Adrenal gland (tissue), 12 donors: ENCODE measurements around the gene THAP4. TPM values are rescaled to one million over a fixed set of nuclear protein-coding genes. Genes with fewer than 3 reads are reported as not detected.

Source experiments
- DNase-seq, 7 donors: peaks; one replicate each; pipeline ENCODE4 v3.0.0-alpha.2; 2019 to 2020
- H3K27ac ChIP-seq, 5 donors: fragments of 200-600 bp; sonication (generic) in 4 of 5; 1 replicate in 3 of 5; 2 replicates in 2 of 5; pipeline versions ENCODE4 v1.5.1 to v1.8.0; 2016 to 2020; ENCODE audit warnings: mild to moderate bottlenecking in 1 of 5
- H3K27me3 ChIP-seq: fragments of 200-600 bp; 2 replicates; pipeline ENCODE4 v1.8.0; 2021
- H3K36me3 ChIP-seq, 2 donors: fragments of 200-600 bp; replicated peaks in 1 of 2; 1 replicate in 1 of 2; 2 replicates in 1 of 2; pipeline versions ENCODE4 v1.5.1 to v1.8.0; 2018 to 2022
- H3K4me1 ChIP-seq, 2 donors: fragments of 200-600 bp; replicated peaks in 1 of 2; 1 replicate in 1 of 2; 2 replicates in 1 of 2; pipeline versions ENCODE4 v1.5.1 to v1.8.0; 2018 to 2021
- H3K4me3 ChIP-seq, 4 donors: fragments of 200-600 bp; sonication (generic) in 3 of 4; one replicate each; pipeline ENCODE4 v1.5.1; 2016 to 2018
- H3K9me3 ChIP-seq, 3 donors: fragments of 200-600 bp; sonication (generic) in 1 of 3; replicated peaks in 1 of 3; 1 replicate in 2 of 3; 2 replicates in 1 of 3; pipeline versions ENCODE4 v1.5.1 to v1.8.0; 2016 to 2021
- POLR2A ChIP-seq, 2 donors: fragments of 450-650 bp; IDR thresholded peaks; one replicate each; pipeline ENCODE4 v1.6.1; 2017; ENCODE audit warnings: antibody characterized with exemption in 2 of 2, mild to moderate bottlenecking in 2 of 2, moderate library complexity in 1 of 2
- WGBS, 4 donors: extraction: QIAGEN DNeasy Blood & Tissue Kit in 2 of 4; methylation state at CpG; one replicate each; pipeline versions ENCODE4 v1.1.5 to v1.1.7; 2013 to 2017; 5-methylcytosine and 5-hydroxymethylcytosine counted together
- intact Hi-C, 2 donors: fragments of 100-400 bp; cut with DNase I; formaldehyde crosslinking; loops; one replicate each; pipeline versions ENCODE4 v1.14.1 to v1.15.0; 2022 to 2023
- polyA plus RNA-seq, 3 donors: library from polyadenylated mRNA; stranded (reverse); fragments of 200-250 nt in 2 of 3; fragments of 350-450 nt in 1 of 3; fragmentation: Illumina TruSeq in 1 of 3; extraction: RNeasy Lipid Tissue Mini Kit (QIAGEN cat#74804) in 1 of 3; gene quantifications; one replicate each; pipeline ENCODE4 v1.2.3, GENCODE V29; 2013 to 2014
- total RNA-seq, 9 donors: library from RNA; depleted of rRNA in 4 of 9; stranded (reverse); fragments of >200 nt in 4 of 9; fragments of 120-200 nt in 1 of 9; fragmentation: NEBNext Ultra II Directional in 1 of 9; extraction: Animal tissue kit (Norgen Biotek cat#: 25700) in 1 of 9; gene quantifications; one replicate each; pipeline versions ENCODE4 v1.1.0 to v1.2.4, GENCODE V29; 2013 to 2023
- TF ChIP-seq, protein P1 (sequence below), 6 experiments: fragments of 450-650 bp in 4 of 6; fragments of 200-600 bp in 2 of 6; sonication (generic) in 1 of 6; IDR thresholded peaks; 1 replicate in 5 of 6; 2 replicates in 1 of 6; pipeline versions ENCODE4 v1.5.1 to v1.8.0; 2016 to 2021; ENCODE audit warnings: antibody characterized with exemption in 6 of 6, mild to moderate bottlenecking in 2 of 6, moderate library complexity in 1 of 6
- donor health status: healthy with polysubstance abuse.
- donor health status: Bipolar disorder and iron deficiency.
- donor health status: DM: yes; HTN: yes; CAD: no.
- donor health status: DM: no; HTN: no; CAD: no.
- donor health status: DM: no; HTN: no; CAD: no.
- donor health status: DM: yes; HTN: yes; CAD: no.

The THAP4 gene
- total and polyA plus RNA-seq, 12 donors: 23.9 to 62.9 (median 41.1) TPM

DNA sequence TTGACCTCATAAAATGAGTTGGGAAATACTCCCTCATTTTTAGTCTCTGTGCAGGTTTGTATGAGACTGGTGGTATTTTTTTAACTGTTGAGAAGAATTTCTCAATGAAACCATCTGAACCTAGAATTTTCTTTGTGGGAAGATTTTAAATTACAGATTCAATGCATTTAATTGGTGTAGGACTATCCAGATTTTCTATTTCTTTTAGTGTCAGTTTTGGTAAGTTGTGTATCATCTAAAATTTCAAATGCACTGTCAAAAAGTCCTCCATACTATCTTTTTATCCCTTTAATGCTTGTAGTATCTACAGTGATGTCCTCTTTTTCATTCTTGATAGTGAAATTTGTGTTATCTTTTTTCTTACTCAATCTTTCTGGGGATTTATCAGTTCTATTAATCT lies 80.2 kb downstream of the THAP4 start:
- intact Hi-C loops: no loop called here
- Histone ChIP-seq H3K27ac (no peak overlapping the region), H3K27me3 (peaks cover 4% of the 10 kb centered on the region), H3K36me3 (no peaks in the 10 kb centered on the region), H3K9me3 (no peaks in the 10 kb centered on the region), H3K4me1 (peaks cover 12 to 16% of the 10 kb centered on the region in 2 donors), H3K4me3 (no peak overlapping the region)
- TF ChIP-seq, protein P1, sequence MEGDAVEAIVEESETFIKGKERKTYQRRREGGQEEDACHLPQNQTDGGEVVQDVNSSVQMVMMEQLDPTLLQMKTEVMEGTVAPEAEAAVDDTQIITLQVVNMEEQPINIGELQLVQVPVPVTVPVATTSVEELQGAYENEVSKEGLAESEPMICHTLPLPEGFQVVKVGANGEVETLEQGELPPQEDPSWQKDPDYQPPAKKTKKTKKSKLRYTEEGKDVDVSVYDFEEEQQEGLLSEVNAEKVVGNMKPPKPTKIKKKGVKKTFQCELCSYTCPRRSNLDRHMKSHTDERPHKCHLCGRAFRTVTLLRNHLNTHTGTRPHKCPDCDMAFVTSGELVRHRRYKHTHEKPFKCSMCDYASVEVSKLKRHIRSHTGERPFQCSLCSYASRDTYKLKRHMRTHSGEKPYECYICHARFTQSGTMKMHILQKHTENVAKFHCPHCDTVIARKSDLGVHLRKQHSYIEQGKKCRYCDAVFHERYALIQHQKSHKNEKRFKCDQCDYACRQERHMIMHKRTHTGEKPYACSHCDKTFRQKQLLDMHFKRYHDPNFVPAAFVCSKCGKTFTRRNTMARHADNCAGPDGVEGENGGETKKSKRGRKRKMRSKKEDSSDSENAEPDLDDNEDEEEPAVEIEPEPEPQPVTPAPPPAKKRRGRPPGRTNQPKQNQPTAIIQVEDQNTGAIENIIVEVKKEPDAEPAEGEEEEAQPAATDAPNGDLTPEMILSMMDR (IDR thresholded peaks at IDR 0.05): no peak
- no peak for TF ChIP-seq POLR2A (IDR thresholded peaks at IDR 0.05)
- DNase-seq: no peak

DNA sequence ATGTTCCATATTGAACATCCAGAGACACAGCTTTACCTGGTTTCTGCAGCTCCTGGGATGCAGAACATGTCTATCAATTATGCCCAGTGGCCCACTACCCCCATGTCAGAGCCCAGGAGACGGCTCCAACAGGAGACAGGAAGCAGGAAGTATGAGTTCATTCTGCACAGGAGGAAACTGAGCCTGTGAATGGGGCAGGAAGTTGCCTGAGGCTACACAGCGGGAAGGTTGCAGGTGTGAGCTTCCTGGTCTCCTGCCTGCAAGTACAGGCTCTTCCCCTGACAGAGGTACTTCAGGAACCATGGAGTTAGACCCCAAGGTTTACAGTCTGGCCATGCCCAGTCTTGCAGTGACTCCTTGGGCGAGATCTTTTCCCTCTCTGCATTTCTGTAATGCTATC lies 81.2 kb downstream of the THAP4 start:
- H3K36me3 ChIP-seq: no peaks in the 10 kb centered on the region
- WGBS, 4 donors: 48 to 81% (median 56%) methylated on average over 3 of the region's 3 CpGs
- intact Hi-C loops: no loop called here
- no peak for DNase-seq
- peaks cover 8 to 14% of the 10 kb centered on the region in 2 donors for H3K4me1 ChIP-seq
- H3K27ac ChIP-seq: no peak overlapping the region
- H3K9me3 ChIP-seq: no peaks in the 10 kb centered on the region
- no peak for TF ChIP-seq POLR2A (IDR thresholded peaks at IDR 0.05)
- TF ChIP-seq, protein P1 (IDR thresholded peaks at IDR 0.05): no peak
- peaks cover 4% of the 10 kb centered on the region for H3K27me3 ChIP-seq
- H3K4me3 ChIP-seq: no peak overlapping the region

DNA sequence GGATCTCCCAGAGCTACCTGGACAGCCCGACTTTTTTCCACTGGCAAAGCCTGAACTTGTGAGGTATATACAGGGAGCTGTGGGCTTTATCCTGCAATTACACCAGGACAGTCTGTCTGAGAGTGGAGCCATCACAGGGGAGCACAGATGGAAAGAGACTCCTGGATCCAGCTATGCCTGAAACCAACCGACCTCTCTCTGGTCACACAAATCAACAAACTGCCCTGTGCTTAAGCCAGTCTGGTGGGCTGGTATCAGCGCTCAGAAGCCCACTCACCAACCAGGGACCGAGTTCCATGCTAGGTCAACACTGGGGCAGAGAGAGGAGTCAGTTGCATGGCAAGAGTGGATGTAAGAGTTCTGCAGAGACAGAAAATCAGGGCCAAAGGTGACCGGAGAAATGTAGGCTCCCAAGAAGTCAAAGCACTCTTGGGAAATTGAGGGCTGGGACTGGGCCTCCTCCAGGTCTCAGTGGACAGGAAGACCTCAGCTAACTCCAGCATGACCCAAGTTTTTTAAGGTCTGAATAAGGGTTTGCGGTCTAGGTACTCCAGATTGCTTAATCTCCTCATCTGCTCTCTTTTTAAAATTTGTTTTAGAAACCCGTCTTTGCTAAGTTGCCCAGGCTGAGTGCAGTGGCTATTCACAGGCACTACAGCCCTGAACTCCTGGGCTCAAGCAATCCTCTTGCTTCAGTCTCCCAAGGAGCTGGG lies 82.2 kb downstream of the THAP4 start:
- TF ChIP-seq, protein P1 (IDR thresholded peaks at IDR 0.05): no peak
- TF ChIP-seq POLR2A (IDR thresholded peaks at IDR 0.05): no peak
- no peak overlapping the region for H3K27ac ChIP-seq
- H3K27me3 ChIP-seq: peaks cover 4% of the 10 kb centered on the region
- DNase-seq: no peak
- H3K9me3 ChIP-seq: no peaks in the 10 kb centered on the region
- intact Hi-C loops: no loop called here
- 76 to 85% (median 79%) methylated on average over 6 to 7 of the region's 7 CpGs for WGBS, 4 donors
- no peaks in the 10 kb centered on the region for H3K36me3 ChIP-seq
- no peak overlapping the region for H3K4me3 ChIP-seq
- peaks cover 0 to 4% of the 10 kb centered on the region in 2 donors for H3K4me1 ChIP-seq

DNA sequence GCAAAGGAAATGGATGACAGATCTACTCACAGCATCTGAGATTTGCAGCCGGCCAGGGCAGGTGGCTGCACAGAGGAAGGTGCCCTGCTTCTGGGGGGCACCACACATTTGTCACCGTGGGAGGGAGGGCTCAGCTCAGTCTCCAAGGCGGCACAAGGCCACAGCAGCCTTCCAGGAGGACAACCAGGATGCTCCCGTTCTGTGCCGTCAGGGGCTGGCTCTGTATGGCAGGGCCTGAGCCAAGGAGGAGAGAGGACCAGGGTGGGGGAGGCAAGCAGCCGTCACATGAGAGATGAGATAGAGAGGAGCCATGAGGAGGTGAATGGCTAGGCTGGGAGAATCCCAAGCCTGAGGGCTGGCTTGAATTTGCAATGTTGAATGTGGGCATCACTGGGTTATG lies 83.0 kb downstream of the THAP4 start:
- TF ChIP-seq POLR2A (IDR thresholded peaks at IDR 0.05): no peak
- TF ChIP-seq, protein P1 (IDR thresholded peaks at IDR 0.05): no peak
- WGBS, 4 donors: 46 to 70% (median 68%) methylated on average over 5 to 6 of the region's 6 CpGs; no CpG with 5 or more reads in 1 of the 4 donors
- DNase-seq: no peak
- Histone ChIP-seq H3K4me3 (no peak overlapping the region), H3K36me3 (no peaks in the 10 kb centered on the region), H3K4me1 (no peaks in the 10 kb centered on the region), H3K27me3 (peaks cover 4% of the 10 kb centered on the region), H3K27ac (no peak overlapping the region), H3K9me3 (no peaks in the 10 kb centered on the region)
- intact Hi-C loops: no loop called here
